RWPE2 (cell line): ENCODE measurements around the gene XRCC1.

ENCODE experiments used
- ATAC-seq: fragments of 200-7000 bp; cut with Tn5 transposase; 3 replicates; pipeline ENCODE4 v1.9.1; 2021; ENCODE audit warnings: low read depth
- DNase-seq: peaks from one replicate; pipeline ENCODE4 v3.0.0-alpha.2; 2020; ENCODE audit warnings: low spot score
- H3K27ac ChIP-seq: fragments of 450-650 bp; 2 replicates; pipeline ENCODE4 v1.5.1; 2017; ENCODE audit warnings: mild to moderate bottlenecking; ENCODE audit not compliant: poor library complexity, severe bottlenecking
- H3K27me3 ChIP-seq: fragments of 250-450 bp; sonication (Bioruptor Pico); 2 replicates; pipeline ENCODE4 v1.5.1; 2021; ENCODE audit warnings: mild to moderate bottlenecking, moderate library complexity; ENCODE audit not compliant: insufficient read depth, poor library complexity, severe bottlenecking
- H3K36me3 ChIP-seq: fragments of 250-450 bp; sonication (Bioruptor Pico); 2 replicates; pipeline ENCODE4 v1.5.1; 2020; ENCODE audit warnings: low read depth, mild to moderate bottlenecking, moderate library complexity
- H3K4me1 ChIP-seq: fragments of 250-450 bp; sonication (Bioruptor Pico); 2 replicates; pipeline ENCODE4 v1.5.1; 2021; ENCODE audit warnings: mild to moderate bottlenecking, moderate library complexity; ENCODE audit not compliant: insufficient read depth, poor library complexity, severe bottlenecking
- H3K4me3 ChIP-seq: fragments of 250-450 bp; sonication (Bioruptor Pico); 2 replicates; pipeline ENCODE4 v1.5.1; 2021; ENCODE audit warnings: mild to moderate bottlenecking, moderate library complexity; ENCODE audit not compliant: severe bottlenecking
- H3K9me3 ChIP-seq: fragments of 250-450 bp; sonication (Bioruptor Pico); 2 replicates; pipeline ENCODE4 v1.5.1; 2021; ENCODE audit warnings: mild to moderate bottlenecking, moderate library complexity; ENCODE audit not compliant: severe bottlenecking
- CTCF ChIP-seq: fragments of 450-650 bp; IDR thresholded peaks from one replicate; pipeline ENCODE4 v1.5.1; 2017; ENCODE audit warnings: mild to moderate bottlenecking, moderate library complexity; ENCODE audit not compliant: poor library complexity, severe bottlenecking

XRCC1 gene

GRCh38 chr19:43504426-43505185 is 70.7 kb downstream of the XRCC1 start, which contains the start of gene PHLDB3:
PHLDB3 (minus strand) TSS chr19:43504746; CDS start chr19:43504118, 628 bp downstream.
- TF ChIP-seq CTCF: no peak
- H3K27me3 ChIP-seq: no peaks in the 10 kb centered on the region
- DNase-seq: no peak
- peak; percentile 49 for ATAC-seq
- H3K27ac ChIP-seq: peak within 1 kb of the TSS; percentile 32
- H3K4me1 ChIP-seq: no peaks in the 10 kb centered on the region
- H3K36me3 ChIP-seq: peaks cover 22% of the 10 kb centered on the region
- H3K4me3 ChIP-seq: peak within 1 kb of the TSS; percentile 65
- no peaks in the 10 kb centered on the region for H3K9me3 ChIP-seq

DNA sequence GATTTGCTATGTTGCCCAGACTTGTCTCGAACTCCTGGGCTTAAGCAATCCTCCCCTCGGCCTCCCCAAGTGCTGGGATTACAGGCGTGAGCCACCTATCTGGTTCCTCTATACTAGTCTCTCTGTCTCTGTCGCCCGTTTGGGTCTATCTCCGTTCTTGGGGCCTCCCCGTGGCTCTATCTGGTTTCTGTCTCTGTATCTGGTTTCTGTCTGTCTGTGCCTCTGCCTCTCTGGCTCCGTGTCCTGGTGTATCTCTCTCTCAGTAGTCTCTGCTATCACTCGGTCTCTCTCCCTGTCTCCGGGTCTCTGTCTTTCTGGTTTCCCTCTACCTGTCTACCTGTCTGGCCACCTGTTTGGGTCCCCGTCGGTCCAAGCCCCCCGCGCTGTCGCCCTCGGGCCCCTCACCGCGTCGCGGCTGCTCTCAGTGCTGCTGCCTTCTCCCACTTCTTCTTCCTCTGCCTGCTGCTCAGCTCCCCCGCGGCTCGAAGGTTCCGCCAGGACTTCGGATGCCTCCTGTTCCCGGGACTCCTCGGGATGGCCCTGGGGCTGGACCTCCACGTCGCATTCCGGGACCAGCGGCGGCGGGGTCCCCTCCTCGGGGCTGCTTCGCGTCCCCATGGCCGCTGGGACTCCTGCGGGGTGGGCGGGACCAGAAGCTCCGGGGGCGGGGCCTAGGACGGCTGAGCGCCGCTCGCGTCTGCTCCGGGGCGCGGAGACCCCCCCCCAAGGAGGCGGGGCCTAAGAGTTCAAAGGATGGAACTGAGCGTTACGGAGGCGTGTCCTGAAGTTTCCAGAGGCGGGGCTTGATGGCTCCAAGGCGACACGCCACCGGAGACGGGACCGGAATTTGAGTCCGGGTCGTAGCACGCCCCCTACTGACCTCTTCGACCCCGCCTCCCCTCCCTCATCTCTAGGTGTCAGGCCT is 71.6 kb downstream of the XRCC1 start:
- DNase-seq: peak; percentile 92
- no peaks in the 10 kb centered on the region for H3K4me1 ChIP-seq
- H3K4me3 ChIP-seq: peak overlapping the region; percentile 65
- TF ChIP-seq CTCF: peak; percentile 25
- peaks cover 17% of the 10 kb centered on the region for H3K36me3 ChIP-seq
- ATAC-seq: peak; percentile 86
- H3K9me3 ChIP-seq: no peaks in the 10 kb centered on the region
- peak overlapping the region; percentile 32 for H3K27ac ChIP-seq
- no peaks in the 10 kb centered on the region for H3K27me3 ChIP-seq

DNA sequence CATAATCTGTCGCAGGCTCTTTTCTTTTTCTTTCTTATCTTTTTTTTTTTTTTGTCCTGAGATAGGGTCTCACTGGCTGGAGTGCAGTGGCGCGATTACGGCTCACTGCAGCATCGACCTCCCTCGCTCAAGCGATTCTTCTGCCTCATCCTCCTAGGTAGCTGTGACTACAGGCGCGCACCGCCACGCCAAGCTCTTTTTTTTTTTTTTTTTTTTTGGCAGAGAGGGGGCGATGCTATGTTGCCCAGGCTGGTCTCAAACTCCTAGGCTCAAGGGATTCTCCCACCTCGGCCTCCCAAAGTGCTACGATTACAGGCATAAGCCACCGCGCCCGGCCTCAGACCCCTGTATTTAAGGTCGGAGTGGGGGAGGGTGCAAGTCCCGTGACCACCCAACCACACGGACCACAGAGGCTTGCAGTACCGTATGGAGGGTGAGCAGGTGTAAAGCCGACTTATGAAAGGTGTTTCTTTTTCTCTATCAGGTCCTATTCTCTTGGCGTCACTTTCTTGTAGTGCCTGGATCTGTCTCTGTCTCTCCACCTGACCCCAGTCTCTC is 72.8 kb downstream of the XRCC1 start:
- TF ChIP-seq CTCF: no peak
- no peak for ATAC-seq
- no peak overlapping the region for H3K27ac ChIP-seq
- no peaks in the 10 kb centered on the region for H3K4me1 ChIP-seq
- peaks cover 9% of the 10 kb centered on the region for H3K36me3 ChIP-seq
- no peaks in the 10 kb centered on the region for H3K9me3 ChIP-seq
- no peak overlapping the region for H3K4me3 ChIP-seq
- no peak for DNase-seq
- H3K27me3 ChIP-seq: no peaks in the 10 kb centered on the region

DNA sequence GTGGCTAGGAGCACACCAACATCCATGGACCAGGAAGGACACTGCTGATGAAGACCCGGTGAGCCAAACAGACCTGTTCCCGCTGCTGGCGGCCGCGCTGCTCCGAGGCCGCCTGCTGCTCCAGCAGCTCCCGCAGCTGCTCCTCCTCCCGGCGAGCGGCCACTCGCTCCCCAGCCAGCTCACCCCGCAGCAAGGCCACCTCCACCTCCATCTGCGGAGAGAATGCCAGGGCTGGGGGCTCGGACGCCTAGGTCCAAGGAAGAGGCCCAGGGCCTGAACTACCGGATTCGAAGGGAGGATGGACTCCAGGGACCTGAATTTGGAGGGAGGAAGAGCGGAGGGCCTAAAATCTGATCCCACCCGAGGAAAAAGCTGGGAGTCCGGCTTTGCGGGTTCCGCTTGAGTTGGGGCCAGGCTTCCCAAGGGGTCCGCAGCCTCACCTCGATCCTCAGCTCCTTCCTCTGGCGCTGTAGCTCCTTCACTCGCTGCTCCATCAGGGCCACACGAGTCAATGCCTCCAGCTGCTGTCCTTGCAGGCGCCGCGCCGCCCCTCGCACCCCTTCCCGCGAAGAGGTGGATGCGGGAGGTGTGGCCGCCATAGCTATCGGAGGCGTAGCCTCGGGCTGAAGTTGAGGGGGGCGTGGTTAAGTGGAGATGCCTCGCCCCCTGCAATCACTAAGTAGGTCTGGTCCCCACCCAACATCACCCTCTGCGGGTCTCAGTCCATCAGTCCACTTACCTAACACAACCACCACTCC is 73.5 kb downstream of the XRCC1 start:
- no peak for ATAC-seq
- Histone ChIP-seq H3K4me1 (no peaks in the 10 kb centered on the region), H3K4me3 (no peak overlapping the region)

More for the DNA sequence above, 73.5 kb downstream of the XRCC1 start:
- Histone ChIP-seq H3K36me3 (peaks cover 9% of the 10 kb centered on the region), H3K9me3 (no peaks in the 10 kb centered on the region), H3K27ac (no peak overlapping the region), H3K27me3 (no peaks in the 10 kb centered on the region)
- no peak for DNase-seq
- no peak for TF ChIP-seq CTCF
